Measurements from ENCODE around the gene TBC1D22A. TPM values are rescaled to one million over a fixed set of nuclear protein-coding genes. Genes with fewer than 3 reads are reported as not detected.

TBC1D22A gene
- total and polyA plus RNA-seq, 9 donors = 12.5 to 25.6 (median 18.5) TPM

DNA sequence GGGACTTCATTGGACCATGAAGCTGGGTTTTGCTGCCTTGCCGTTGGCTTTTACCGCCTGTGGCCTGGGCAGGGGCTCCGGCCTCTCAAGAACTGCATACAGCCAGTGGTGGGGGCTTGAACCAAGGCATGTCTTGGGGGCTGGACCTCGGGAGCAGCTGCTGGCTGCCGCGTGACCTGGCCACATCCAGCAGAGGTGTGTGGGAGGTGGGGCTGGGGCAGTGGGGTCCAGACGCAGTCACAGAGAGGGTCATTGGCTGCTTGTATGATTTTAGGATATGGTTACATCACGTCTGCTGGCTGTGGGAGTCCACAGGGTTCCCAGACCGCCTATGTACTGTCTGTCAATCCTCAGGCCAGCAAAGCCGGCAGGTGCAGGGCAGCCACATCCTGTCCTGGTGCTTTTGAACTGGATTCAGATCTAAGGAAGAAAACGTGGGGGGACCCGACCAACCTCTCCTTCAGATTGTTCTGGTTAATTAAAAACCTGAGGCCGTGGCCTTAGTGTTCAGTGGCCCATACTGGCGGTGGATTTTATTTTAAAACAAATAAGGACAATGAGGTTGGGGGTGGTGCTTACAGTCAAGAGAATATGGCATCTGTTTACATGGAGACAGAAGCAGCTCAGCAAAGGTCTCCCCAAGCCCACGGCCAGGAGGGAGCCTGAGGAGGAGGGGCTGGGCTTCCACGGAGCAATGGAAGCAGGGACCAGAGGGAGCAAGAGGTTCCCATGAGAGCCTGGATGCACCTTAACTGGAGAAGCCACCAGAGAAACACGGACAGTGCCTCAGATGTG lies 426.0 kb downstream of the TBC1D22A start:
- Histone ChIP-seq H3K9me3 (no peaks in the 10 kb centered on the region), H3K27me3 (no peaks in the 10 kb centered on the region), H3K36me3 (no peaks in the 10 kb centered on the region), H3K4me3 (no peak overlapping the region), H3K27ac (no peak overlapping the region), H3K4me1 (ENCODE audit: insufficient read depth) (peaks cover 2% of the 10 kb centered on the region)
- TF ChIP-seq EP300 (IDR thresholded peaks at IDR 0.05) (no peak), POLR2A (IDR thresholded peaks at IDR 0.05) (no peak)
- TF ChIP-seq, protein P1, sequence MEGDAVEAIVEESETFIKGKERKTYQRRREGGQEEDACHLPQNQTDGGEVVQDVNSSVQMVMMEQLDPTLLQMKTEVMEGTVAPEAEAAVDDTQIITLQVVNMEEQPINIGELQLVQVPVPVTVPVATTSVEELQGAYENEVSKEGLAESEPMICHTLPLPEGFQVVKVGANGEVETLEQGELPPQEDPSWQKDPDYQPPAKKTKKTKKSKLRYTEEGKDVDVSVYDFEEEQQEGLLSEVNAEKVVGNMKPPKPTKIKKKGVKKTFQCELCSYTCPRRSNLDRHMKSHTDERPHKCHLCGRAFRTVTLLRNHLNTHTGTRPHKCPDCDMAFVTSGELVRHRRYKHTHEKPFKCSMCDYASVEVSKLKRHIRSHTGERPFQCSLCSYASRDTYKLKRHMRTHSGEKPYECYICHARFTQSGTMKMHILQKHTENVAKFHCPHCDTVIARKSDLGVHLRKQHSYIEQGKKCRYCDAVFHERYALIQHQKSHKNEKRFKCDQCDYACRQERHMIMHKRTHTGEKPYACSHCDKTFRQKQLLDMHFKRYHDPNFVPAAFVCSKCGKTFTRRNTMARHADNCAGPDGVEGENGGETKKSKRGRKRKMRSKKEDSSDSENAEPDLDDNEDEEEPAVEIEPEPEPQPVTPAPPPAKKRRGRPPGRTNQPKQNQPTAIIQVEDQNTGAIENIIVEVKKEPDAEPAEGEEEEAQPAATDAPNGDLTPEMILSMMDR (IDR thresholded peaks at IDR 0.05) = no peak
- peak in 3 of 5 donors; percentile 6 to 19 (median 8) for DNase-seq
- intact Hi-C loops (cut with DNase I) = no loop called here
- 60 to 65% (median 62%) methylated on average over 17 of the region's 17 CpGs for WGBS, 3 donors

GRCh38 chr22:47189056-47189916 lies 426.8 kb downstream of the TBC1D22A start:
- no peaks in the 10 kb centered on the region for H3K9me3 ChIP-seq
- no peak overlapping the region for H3K4me3 ChIP-seq
- intact Hi-C loops (cut with DNase I) = no loop called here
- WGBS, 3 donors = 87 to 91% (median 90%) methylated on average over 31 to 35 of the region's 35 CpGs
- no peaks in the 10 kb centered on the region for H3K36me3 ChIP-seq
- no peaks in the 10 kb centered on the region for H3K27me3 ChIP-seq
- peak in 4 of 5 donors; percentile 4 to 25 (median 8) for DNase-seq
- TF ChIP-seq EP300 (IDR thresholded peaks at IDR 0.05) = no peak
- TF ChIP-seq, protein P1 (IDR thresholded peaks at IDR 0.05) = no peak
- TF ChIP-seq POLR2A (IDR thresholded peaks at IDR 0.05) = no peak
- H3K27ac ChIP-seq = no peak overlapping the region
- H3K4me1 ChIP-seq (ENCODE audit: insufficient read depth) = peaks cover 2% of the 10 kb centered on the region

GRCh38 chr22:47190276-47190956 lies 428.0 kb downstream of the TBC1D22A start:
- peak in 4 of 5 donors; percentile 8 to 31 (median 10) for DNase-seq
- WGBS, 3 donors = 90 to 92% (median 91%) methylated on average over 23 of the region's 23 CpGs

More at GRCh38 chr22:47190276-47190956, 428.0 kb downstream of the TBC1D22A start:
- intact Hi-C loops (cut with DNase I) = no loop called here
- TF ChIP-seq, protein P1 (IDR thresholded peaks at IDR 0.05) = no peak
- TF ChIP-seq EP300 (IDR thresholded peaks at IDR 0.05) = no peak
- Histone ChIP-seq H3K9me3 (no peaks in the 10 kb centered on the region), H3K4me3 (no peak overlapping the region), H3K36me3 (no peaks in the 10 kb centered on the region), H3K27ac (no peak overlapping the region), H3K4me1 (ENCODE audit: insufficient read depth) (peaks cover 2% of the 10 kb centered on the region), H3K27me3 (no peaks in the 10 kb centered on the region)

Data from ovary (tissue), 9 donors.